Measurements from ENCODE around the gene C3orf80.

DNA sequence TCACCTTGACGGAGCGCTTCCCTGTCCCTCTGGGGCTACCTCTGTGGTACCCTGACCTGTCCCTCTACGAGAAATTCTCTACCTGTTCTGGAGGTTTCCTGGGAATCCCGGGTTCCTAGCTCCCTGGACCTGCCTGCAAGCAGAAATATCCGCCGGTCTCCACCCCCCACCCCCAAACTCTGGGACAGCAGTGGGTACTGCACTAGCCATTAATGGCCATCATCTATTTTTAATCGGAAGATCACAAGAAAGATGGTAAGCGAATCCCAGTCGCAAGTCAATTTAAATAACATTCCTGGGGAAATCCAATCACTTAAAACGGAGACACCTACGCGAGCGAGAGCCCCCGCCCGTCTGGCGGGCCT is 429 bp upstream of the C3orf80 start:
- TF ChIP-seq MYC (IDR thresholded peaks at IDR 0.05; ENCODE audit: low read depth, low read length) (no peak), POLR2A (IDR thresholded peaks at IDR 0.05; ENCODE audit: extremely low read depth, insufficient read length) (no peak)
- TF ChIP-seq, protein P1, sequence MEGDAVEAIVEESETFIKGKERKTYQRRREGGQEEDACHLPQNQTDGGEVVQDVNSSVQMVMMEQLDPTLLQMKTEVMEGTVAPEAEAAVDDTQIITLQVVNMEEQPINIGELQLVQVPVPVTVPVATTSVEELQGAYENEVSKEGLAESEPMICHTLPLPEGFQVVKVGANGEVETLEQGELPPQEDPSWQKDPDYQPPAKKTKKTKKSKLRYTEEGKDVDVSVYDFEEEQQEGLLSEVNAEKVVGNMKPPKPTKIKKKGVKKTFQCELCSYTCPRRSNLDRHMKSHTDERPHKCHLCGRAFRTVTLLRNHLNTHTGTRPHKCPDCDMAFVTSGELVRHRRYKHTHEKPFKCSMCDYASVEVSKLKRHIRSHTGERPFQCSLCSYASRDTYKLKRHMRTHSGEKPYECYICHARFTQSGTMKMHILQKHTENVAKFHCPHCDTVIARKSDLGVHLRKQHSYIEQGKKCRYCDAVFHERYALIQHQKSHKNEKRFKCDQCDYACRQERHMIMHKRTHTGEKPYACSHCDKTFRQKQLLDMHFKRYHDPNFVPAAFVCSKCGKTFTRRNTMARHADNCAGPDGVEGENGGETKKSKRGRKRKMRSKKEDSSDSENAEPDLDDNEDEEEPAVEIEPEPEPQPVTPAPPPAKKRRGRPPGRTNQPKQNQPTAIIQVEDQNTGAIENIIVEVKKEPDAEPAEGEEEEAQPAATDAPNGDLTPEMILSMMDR (IDR thresholded peaks at IDR 0.05; ENCODE audit: low read depth, low read length), result no peak
